HEK293T (cell line): Measurements from ENCODE around the gene SREBF2.

Source experiments
- ARNT ChIP-seq: fragments of 450-650 bp; IDR thresholded peaks from 2 replicates; pipeline ENCODE4 v1.6.1; 2017; ENCODE audit warnings: mild to moderate bottlenecking
- CTBP1 ChIP-seq: fragments of 450-650 bp; IDR thresholded peaks from 2 replicates; pipeline ENCODE4 v1.6.1; 2016; ENCODE audit warnings: borderline replicate concordance
- FOXK2 ChIP-seq: fragments of 450-650 bp; IDR thresholded peaks from 2 replicates; pipeline ENCODE4 v1.6.1; 2016; ENCODE audit warnings: mild to moderate bottlenecking
- LEF1 ChIP-seq: fragments of 450-650 bp; IDR thresholded peaks from 2 replicates; pipeline ENCODE4 v1.6.1; 2017; ENCODE audit warnings: mild to moderate bottlenecking, borderline replicate concordance
- SUZ12 ChIP-seq: fragments of 450-650 bp; IDR thresholded peaks from 2 replicates; pipeline ENCODE4 v1.6.1; 2016; ENCODE audit warnings: mild to moderate bottlenecking
- TF ChIP-seq, protein P1 (sequence below): fragments of 450-650 bp; IDR thresholded peaks from 2 replicates; pipeline ENCODE4 v1.6.1; 2016

DNA sequence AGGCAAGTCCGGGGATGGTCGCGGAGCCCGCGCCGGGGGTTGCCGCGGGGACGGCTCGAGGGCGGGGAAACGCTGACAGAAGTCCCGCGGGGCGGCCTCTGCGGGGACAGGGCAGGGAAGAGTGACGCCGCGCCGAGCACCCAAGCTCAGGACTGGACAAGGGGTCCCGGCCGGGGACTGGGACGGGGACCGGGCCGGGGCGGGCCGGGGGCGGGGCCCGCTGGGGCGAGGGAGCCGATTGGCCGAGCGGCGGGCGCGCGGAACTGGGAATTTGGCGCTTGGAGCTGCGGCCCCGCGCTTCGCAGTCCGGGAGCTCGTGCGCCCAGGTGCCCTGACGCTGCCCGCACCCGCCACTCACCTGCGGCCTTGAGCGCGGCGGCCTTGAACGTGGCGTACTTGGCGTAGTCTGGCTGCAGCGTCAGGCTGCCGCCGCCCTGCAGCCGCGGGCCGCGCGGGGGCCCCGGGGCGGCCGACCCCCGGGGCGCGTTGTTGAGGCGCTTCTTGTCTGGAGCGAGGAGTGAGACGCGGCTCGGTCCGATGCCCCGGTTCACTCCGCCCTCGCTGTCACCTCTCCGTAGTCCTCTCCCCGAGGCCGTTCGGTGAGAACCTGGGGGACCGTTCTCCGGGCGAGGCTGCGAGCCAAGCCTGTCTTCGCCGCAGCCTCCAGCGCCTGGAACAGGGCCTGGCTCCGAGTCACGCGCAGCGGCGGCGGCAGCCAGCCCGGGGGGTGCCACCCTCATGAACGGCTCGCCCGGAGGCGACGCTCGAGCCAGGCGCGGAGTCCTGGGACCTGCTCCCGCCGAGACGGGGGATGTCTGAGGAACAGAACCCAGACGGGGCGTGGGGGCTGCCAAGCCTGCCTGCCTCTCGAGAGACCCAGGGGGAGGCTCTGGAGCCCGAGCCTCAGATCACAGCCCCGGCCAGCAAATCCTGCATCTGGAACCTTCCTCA, 77.4 kb downstream of the SREBF2 start:
- TF ChIP-seq FOXK2 (no peak), LEF1 (no peak), SUZ12 (no peak), ARNT (no peak), CTBP1 (no peak)
- TF ChIP-seq, protein P1, sequence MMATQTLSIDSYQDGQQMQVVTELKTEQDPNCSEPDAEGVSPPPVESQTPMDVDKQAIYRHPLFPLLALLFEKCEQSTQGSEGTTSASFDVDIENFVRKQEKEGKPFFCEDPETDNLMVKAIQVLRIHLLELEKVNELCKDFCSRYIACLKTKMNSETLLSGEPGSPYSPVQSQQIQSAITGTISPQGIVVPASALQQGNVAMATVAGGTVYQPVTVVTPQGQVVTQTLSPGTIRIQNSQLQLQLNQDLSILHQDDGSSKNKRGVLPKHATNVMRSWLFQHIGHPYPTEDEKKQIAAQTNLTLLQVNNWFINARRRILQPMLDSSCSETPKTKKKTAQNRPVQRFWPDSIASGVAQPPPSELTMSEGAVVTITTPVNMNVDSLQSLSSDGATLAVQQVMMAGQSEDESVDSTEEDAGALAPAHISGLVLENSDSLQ = no peak
